ENCODE data around the gene SAT1. TPM values are rescaled to one million over a fixed set of nuclear protein-coding genes. Genes with fewer than 3 reads are reported as not detected.

SAT1 gene
- total and polyA plus RNA-seq, 10 of the 15 experiments (the other 5 are each of a cell fraction or from before 2014, with no cell fraction given) = 42.2 to 234 (median 60.4) TPM

DNA sequence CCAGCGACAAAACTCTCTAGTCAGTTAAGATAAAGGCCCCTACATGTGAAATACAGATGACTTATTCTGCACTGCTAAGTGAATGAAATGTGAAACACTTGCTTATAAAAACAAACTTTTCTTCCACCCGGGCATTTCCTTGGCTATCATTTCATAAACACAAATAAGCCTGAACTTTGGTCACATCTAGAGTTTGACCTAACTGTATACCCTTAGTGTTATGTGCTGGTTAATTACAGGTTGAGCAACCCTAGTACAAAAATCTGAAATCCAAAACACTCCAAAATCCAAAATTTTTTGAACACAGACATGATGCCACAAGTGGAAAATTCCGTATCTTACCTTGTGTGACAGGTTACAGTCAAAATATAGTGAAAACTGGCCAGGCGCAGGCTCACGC, 45.9 kb downstream of the SAT1 start:
- ATAC-seq (no peak), DNase-seq (ENCODE audit: low read depth, low spot score) (no peak), FAIRE-seq (no peak)
- no peaks in the 10 kb centered on the region for H3K9me3 ChIP-seq (replicated peaks; ENCODE audit: control insufficient read depth, insufficient read depth, low read length)
- no peak overlapping the region for H3K4me2 ChIP-seq (ENCODE audit: control insufficient read depth, insufficient read depth)
- no peaks in the 10 kb centered on the region for H3K4me1 ChIP-seq (ENCODE audit: control insufficient read depth, insufficient read depth, low read length)
- H3K79me2 ChIP-seq (ENCODE audit: control insufficient read depth, insufficient read depth, low read length) = no peaks in the 10 kb centered on the region
- ChIA-PET RAD21 (ENCODE audit: unreplicated experiment) (no interaction called here), CTCF (no interaction called here), SMC1A (ENCODE audit: uncharacterized antibody, unreplicated experiment) (no interaction called here), POLR2A (no interaction called here)
- intact Hi-C loops (cut with micrococcal nuclease; ENCODE audit: unreplicated experiment) = no loop called here
- H3K27ac ChIP-seq (ENCODE audit: control insufficient read depth, insufficient read depth) = no peak overlapping the region
- H2AFZ ChIP-seq (ENCODE audit: control insufficient read depth, low read depth, low read length) = no peak overlapping the region
- no peaks in the 10 kb centered on the region for H3K36me3 ChIP-seq (ENCODE audit: control insufficient read depth in 2 of 2, insufficient read depth in 2 of 2, low read length in 1 of 2)
- H3K9ac ChIP-seq (ENCODE audit: control insufficient read depth, insufficient read depth, low read length) = no peak overlapping the region
- H4K20me1 ChIP-seq (ENCODE audit: control insufficient read depth, insufficient read depth) = no peaks in the 10 kb centered on the region
- no peak overlapping the region for H3K4me3 ChIP-seq
- no TSS peak for BruUV-seq (replicated peaks)
- 72% methylated on average over 5 of the region's 5 CpGs for WGBS (ENCODE audit: insufficient coverage, insufficient replicate concordance, low lambda C conversion rate, missing lambda C conversion rate)
- in situ Hi-C loops (cut with MboI) = no loop called here
- H3K27me3 ChIP-seq (replicated peaks in 1 of 2; ENCODE audit: control insufficient read depth in 2 of 2, insufficient read depth in 2 of 2, low read length in 1 of 2) = no peaks in the 10 kb centered on the region
- no peak for TF ChIP-seq HDGF (IDR thresholded peaks at IDR 0.05)
- no peak for TF ChIP-seq CREB1 (IDR thresholded peaks at IDR 0.05; ENCODE audit: low read depth)
- no peak for TF ChIP-seq SREBF1 (IDR thresholded peaks at IDR 0.05; ENCODE audit: low read length)
- TF ChIP-seq POLR2AphosphoS2 (IDR thresholded peaks at IDR 0.05; ENCODE audit: low read depth, low read length) = no peak
- TF ChIP-seq RCOR1 (conservative IDR thresholded peaks at IDR 0.05; ENCODE audit: low read depth, low read length) = no peak
- TF ChIP-seq JUND (IDR thresholded peaks at IDR 0.05; ENCODE audit: low read depth, low read length) = no peak
- TF ChIP-seq, protein P1, sequence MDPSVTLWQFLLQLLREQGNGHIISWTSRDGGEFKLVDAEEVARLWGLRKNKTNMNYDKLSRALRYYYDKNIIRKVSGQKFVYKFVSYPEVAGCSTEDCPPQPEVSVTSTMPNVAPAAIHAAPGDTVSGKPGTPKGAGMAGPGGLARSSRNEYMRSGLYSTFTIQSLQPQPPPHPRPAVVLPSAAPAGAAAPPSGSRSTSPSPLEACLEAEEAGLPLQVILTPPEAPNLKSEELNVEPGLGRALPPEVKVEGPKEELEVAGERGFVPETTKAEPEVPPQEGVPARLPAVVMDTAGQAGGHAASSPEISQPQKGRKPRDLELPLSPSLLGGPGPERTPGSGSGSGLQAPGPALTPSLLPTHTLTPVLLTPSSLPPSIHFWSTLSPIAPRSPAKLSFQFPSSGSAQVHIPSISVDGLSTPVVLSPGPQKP (IDR thresholded peaks at IDR 0.05; ENCODE audit: low read depth, low read length) = no peak
- TF ChIP-seq TCF12 (IDR thresholded peaks at IDR 0.05; ENCODE audit: low read depth, low read length) = no peak
- TF ChIP-seq PML (IDR thresholded peaks at IDR 0.05; ENCODE audit: low read length) = no peak
- no peak for TF ChIP-seq NR2C2 (IDR thresholded peaks at IDR 0.05; ENCODE audit: borderline replicate concordance, control insufficient read depth, insufficient read length, low read depth)
- no peak for TF ChIP-seq NR2F1 (conservative IDR thresholded peaks at IDR 0.05)
- no peak for TF ChIP-seq YY1 (IDR thresholded peaks at IDR 0.05; ENCODE audit: low read depth, low read length)
- TF ChIP-seq MXI1 (IDR thresholded peaks at IDR 0.05; ENCODE audit: low read depth, low read length) = no peak
- no peak for TF ChIP-seq BMI1 (IDR thresholded peaks at IDR 0.05; ENCODE audit: borderline replicate concordance)
- TF ChIP-seq RB1 (IDR thresholded peaks at IDR 0.05; ENCODE audit: borderline replicate concordance) = no peak
- TF ChIP-seq SMARCA5 (IDR thresholded peaks at IDR 0.05) = no peak
- TF ChIP-seq ZNF622 (IDR thresholded peaks at IDR 0.05) = no peak
- no peak for TF ChIP-seq CEBPB (IDR thresholded peaks at IDR 0.05; ENCODE audit: borderline replicate concordance in 1 of 2, low read depth in 2 of 2, low read length in 2 of 2)
- TF ChIP-seq, protein P2, sequence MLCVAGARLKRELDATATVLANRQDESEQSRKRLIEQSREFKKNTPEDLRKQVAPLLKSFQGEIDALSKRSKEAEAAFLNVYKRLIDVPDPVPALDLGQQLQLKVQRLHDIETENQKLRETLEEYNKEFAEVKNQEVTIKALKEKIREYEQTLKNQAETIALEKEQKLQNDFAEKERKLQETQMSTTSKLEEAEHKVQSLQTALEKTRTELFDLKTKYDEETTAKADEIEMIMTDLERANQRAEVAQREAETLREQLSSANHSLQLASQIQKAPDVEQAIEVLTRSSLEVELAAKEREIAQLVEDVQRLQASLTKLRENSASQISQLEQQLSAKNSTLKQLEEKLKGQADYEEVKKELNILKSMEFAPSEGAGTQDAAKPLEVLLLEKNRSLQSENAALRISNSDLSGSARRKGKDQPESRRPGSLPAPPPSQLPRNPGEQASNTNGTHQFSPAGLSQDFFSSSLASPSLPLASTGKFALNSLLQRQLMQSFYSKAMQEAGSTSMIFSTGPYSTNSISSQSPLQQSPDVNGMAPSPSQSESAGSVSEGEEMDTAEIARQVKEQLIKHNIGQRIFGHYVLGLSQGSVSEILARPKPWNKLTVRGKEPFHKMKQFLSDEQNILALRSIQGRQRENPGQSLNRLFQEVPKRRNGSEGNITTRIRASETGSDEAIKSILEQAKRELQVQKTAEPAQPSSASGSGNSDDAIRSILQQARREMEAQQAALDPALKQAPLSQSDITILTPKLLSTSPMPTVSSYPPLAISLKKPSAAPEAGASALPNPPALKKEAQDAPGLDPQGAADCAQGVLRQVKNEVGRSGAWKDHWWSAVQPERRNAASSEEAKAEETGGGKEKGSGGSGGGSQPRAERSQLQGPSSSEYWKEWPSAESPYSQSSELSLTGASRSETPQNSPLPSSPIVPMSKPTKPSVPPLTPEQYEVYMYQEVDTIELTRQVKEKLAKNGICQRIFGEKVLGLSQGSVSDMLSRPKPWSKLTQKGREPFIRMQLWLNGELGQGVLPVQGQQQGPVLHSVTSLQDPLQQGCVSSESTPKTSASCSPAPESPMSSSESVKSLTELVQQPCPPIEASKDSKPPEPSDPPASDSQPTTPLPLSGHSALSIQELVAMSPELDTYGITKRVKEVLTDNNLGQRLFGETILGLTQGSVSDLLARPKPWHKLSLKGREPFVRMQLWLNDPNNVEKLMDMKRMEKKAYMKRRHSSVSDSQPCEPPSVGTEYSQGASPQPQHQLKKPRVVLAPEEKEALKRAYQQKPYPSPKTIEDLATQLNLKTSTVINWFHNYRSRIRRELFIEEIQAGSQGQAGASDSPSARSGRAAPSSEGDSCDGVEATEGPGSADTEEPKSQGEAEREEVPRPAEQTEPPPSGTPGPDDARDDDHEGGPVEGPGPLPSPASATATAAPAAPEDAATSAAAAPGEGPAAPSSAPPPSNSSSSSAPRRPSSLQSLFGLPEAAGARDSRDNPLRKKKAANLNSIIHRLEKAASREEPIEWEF (IDR thresholded peaks at IDR 0.05; ENCODE audit: insufficient replicate concordance, low read depth, low read length) = no peak
